MCF 10A (cell line): ENCODE data around the gene LENEP. TPM values are rescaled to one million over a fixed set of nuclear protein-coding genes. Genes with fewer than 3 reads are reported as not detected.

ENCODE experiments used
- BruUV-seq: library from RNA; stranded (reverse); fragments of 400-500 nt; replicated peaks from 2 replicates; lab custom pipeline; 2021; lab: Mats Ljungman, UMichigan
- CTCF ChIA-PET: fragments of 300-600 bp; sonication (Branson Sonifier 250); formaldehyde crosslinking; extraction: SDS; loops from one replicate; lab custom pipeline; 2021; ENCODE audit warnings: antibody characterized with exemption, inconsistent platforms; lab: Yijun Ruan, JAX
- POLR2A ChIA-PET: fragments of 300-600, 350-650 bp; sonication (Branson Sonifier 250); formaldehyde crosslinking; extraction: SDS; loops from one replicate; lab custom pipeline; 2020; ENCODE audit warnings: antibody characterized with exemption, inconsistent platforms; lab: Yijun Ruan, JAX
- DNase-seq: peaks from one replicate; pipeline ENCODE4 v3.0.0-alpha.2; 2018; ENCODE audit not compliant: unreplicated experiment
- H3K27ac Mint-ChIP-seq: one replicate; pipeline ENCODE4 v1.8.0; 2022; ENCODE audit warnings: mild to moderate bottlenecking, low read depth, mixed read lengths; ENCODE audit not compliant: unreplicated experiment
- H3K27me3 Mint-ChIP-seq: one replicate; pipeline ENCODE4 v1.8.0; 2022; ENCODE audit warnings: mixed read lengths; ENCODE audit not compliant: insufficient read depth, unreplicated experiment
- H3K36me3 Mint-ChIP-seq: one replicate; pipeline ENCODE4 v1.8.0; 2022; ENCODE audit warnings: mild to moderate bottlenecking, moderate library complexity, mixed read lengths; ENCODE audit not compliant: insufficient read depth, unreplicated experiment
- H3K4me1 Mint-ChIP-seq: one replicate; pipeline ENCODE4 v1.8.0; 2022; ENCODE audit warnings: mixed read lengths; ENCODE audit not compliant: insufficient read depth, unreplicated experiment
- H3K4me3 Mint-ChIP-seq: one replicate; pipeline ENCODE4 v1.8.0; 2022; ENCODE audit warnings: mild to moderate bottlenecking, moderate library complexity, mixed read lengths; ENCODE audit not compliant: unreplicated experiment
- H3K9me3 Mint-ChIP-seq: one replicate; pipeline ENCODE4 v1.8.0; 2022; ENCODE audit warnings: mixed read lengths; ENCODE audit not compliant: unreplicated experiment
- CTCF ChIP-seq: fragments of 200-600 bp; IDR thresholded peaks from one replicate; pipeline ENCODE4 v1.8.0; 2022; ENCODE audit warnings: antibody characterized with exemption, mild to moderate bottlenecking; ENCODE audit not compliant: unreplicated experiment
- intact Hi-C: fragments of 100-400 bp; cut with micrococcal nuclease; formaldehyde crosslinking; loops from 2 replicates; pipeline ENCODE4 v1.14.1; 2022
- microRNA-seq: library from miRNA; unstranded; fragments of <30 nt; microRNA quantifications from one replicate; pipeline ENCODE4 v1.2.0, GENCODE V29; 2022
- total RNA-seq: library from RNA; stranded (reverse); gene quantifications from 2 replicates; pipeline ENCODE4 v1.2.3, GENCODE V29; 2022

LENEP gene
- total RNA-seq, 1 experiment from 2014 or later, result not detected

GRCh38 chr1:155043793-155044192 is 50.4 kb downstream of the LENEP start:
- BruUV-seq, result no TSS peak
- Mint-ChIP-seq H3K9me3 (no peaks in the 10 kb centered on the region), H3K4me1 (peaks cover 33% of the 10 kb centered on the region), H3K36me3 (no peaks in the 10 kb centered on the region), H3K27me3 (no peaks in the 10 kb centered on the region), H3K27ac (no peak overlapping the region), H3K4me3 (no peak overlapping the region)
- CTCF ChIA-PET, result interaction anchor here (0.6 to 23.3 kb wide), 28 partner anchors 9 to 484 kb away, joined by 3 to 390 read pairs (median 5); partner anchors contain the start of genes DCST1, DCST2, EFNA4 and FLAD1
- no peak for TF ChIP-seq CTCF
- POLR2A ChIA-PET, result interaction anchor here (0.6 to 5.4 kb wide), 18 partner anchors 18 to 1236 kb away, joined by 3 to 24 read pairs (median 4); partner anchors contain the start of genes CKS1B, FLAD1, KRTCAP2 and PMVK
- intact Hi-C loops, result loop anchor here (2.0 kb wide), 1 partner anchor 41 kb away; the partner anchor contains the start of gene ZBTB7B
- no peak for DNase-seq

Small RNA genes lying within 50 kb of the gene (microRNA-seq; reads per million reads assigned to microRNA genes)
- gene MIR4258, result not detected

Other genes with a start within 250 kb of the LENEP start
- gene KCNN3, start 123.3 kb upstream of the LENEP start, total RNA-seq, result 0.07 TPM in 1 of 2 replicates, not detected in the other
- gene PMVK, start 56.9 kb upstream of the LENEP start, total RNA-seq, result 57.7 and 68.9 TPM in 2 replicates
- 11.3 TPM in 2 replicates for gene PBXIP1, start 37.5 kb upstream of the LENEP start, total RNA-seq
- 32.1 and 35.9 TPM in 2 replicates for gene PYGO2, start 31.8 kb upstream of the LENEP start, total RNA-seq
- gene SHC1, start 22.8 kb upstream of the LENEP start, total RNA-seq, result 667 and 885 TPM in 2 replicates
- gene CKS1B, start 18.9 kb upstream of the LENEP start, total RNA-seq, result 285 and 289 TPM in 2 replicates
- 65.4 and 91.1 TPM in 2 replicates for gene FLAD1, start 10.2 kb upstream of the LENEP start, total RNA-seq
- 169 and 175 TPM in 2 replicates for gene ZBTB7B, start 9.2 kb downstream of the LENEP start, total RNA-seq
- gene DCST2, start 40.2 kb downstream of the LENEP start, total RNA-seq, result 0.91 and 1.8 TPM in 2 replicates
- 0.21 and 0.42 TPM in 2 replicates for gene DCST1, start 40.2 kb downstream of the LENEP start, total RNA-seq
- gene ADAM15, start 57.7 kb downstream of the LENEP start, total RNA-seq, result 385 and 456 TPM in 2 replicates
- 7.4 and 9.5 TPM in 2 replicates for gene EFNA4, start 70.2 kb downstream of the LENEP start, total RNA-seq
- gene EFNA3, start 85.3 kb downstream of the LENEP start, total RNA-seq, result 1.6 and 1.7 TPM in 2 replicates
- 38.9 and 42.3 TPM in 2 replicates for gene EFNA1, start 134.3 kb downstream of the LENEP start, total RNA-seq
- gene SLC50A1, start 142.3 kb downstream of the LENEP start, total RNA-seq, result 91.2 and 97.8 TPM in 2 replicates
- gene DPM3, start 146.9 kb downstream of the LENEP start, total RNA-seq, result 79.7 and 86.4 TPM in 2 replicates
- gene KRTCAP2, start 179.7 kb downstream of the LENEP start, total RNA-seq, result 313 and 383 TPM in 2 replicates
- gene TRIM46, start 180.3 kb downstream of the LENEP start, total RNA-seq, result 0.21 and 0.32 TPM in 2 replicates
- 33.0 and 34.4 TPM in 2 replicates for gene THBS3, start 214.3 kb downstream of the LENEP start, total RNA-seq
- gene MTX1, start 215.1 kb downstream of the LENEP start, total RNA-seq, result 64.6 and 67.4 TPM in 2 replicates